Esophagus squamous epithelium (tissue), 4 donors: Measurements from ENCODE around the gene GPR156.

Experiments used
- CTCF ChIP-seq, 6 experiments: fragments of 450-650 bp in 4 of 6; fragments of 200-600 bp in 2 of 6; sonication (generic) in 2 of 6; IDR thresholded peaks; one replicate each; pipeline ENCODE4 v1.5.1; 2016 to 2019; ENCODE audit warnings: antibody characterized with exemption in 6 of 6, mild to moderate bottlenecking in 4 of 6, moderate library complexity in 4 of 6
- POLR2A ChIP-seq, 4 donors: fragments of 450-650 bp; IDR thresholded peaks; one replicate each; pipeline ENCODE4 v1.6.1; 2017; ENCODE audit warnings: antibody characterized with exemption in 4 of 4, mild to moderate bottlenecking in 4 of 4, moderate library complexity in 3 of 4

GRCh38 chr3:120170223-120170622 lies 114.8 kb downstream of the GPR156 start:
- TF ChIP-seq CTCF (IDR thresholded peaks at IDR 0.05): no peak
- no peak for TF ChIP-seq POLR2A (IDR thresholded peaks at IDR 0.05)
